Kidney epithelial cell (primary cell): ENCODE results near the gene SND1. TPM values are rescaled to one million over a fixed set of nuclear protein-coding genes. Genes with fewer than 3 reads are reported as not detected.

Experiments
- DNase-seq: peaks from one replicate; pipeline ENCODE4 v3.0.0-alpha.2; 2010; ENCODE audit warnings: low read depth
- H3K27me3 ChIP-seq: 2 replicates; pipeline ENCODE4 v1.6.0; 2011; ENCODE audit warnings: low read length; ENCODE audit not compliant: control insufficient read depth, insufficient read depth
- H3K36me3 ChIP-seq: 2 replicates; pipeline ENCODE4 v1.5.1; 2011; ENCODE audit warnings: low read length; ENCODE audit not compliant: control insufficient read depth, insufficient read depth
- H3K4me3 ChIP-seq: 2 replicates; pipeline ENCODE4 v1.5.1; 2011; ENCODE audit warnings: low read depth, mild to moderate bottlenecking, control low read depth, low read length
- CTCF ChIP-seq: IDR thresholded peaks from 2 replicates; pipeline ENCODE4 v1.5.1; 2011; ENCODE audit warnings: mild to moderate bottlenecking, moderate library complexity, low read length, control low read depth, inconsistent platforms; ENCODE audit not compliant: insufficient read depth, poor library complexity, severe bottlenecking
- total RNA-seq: library from RNA; depleted of rRNA; stranded (reverse); fragments of >200 nt; gene quantifications from 2 replicates; pipeline ENCODE4 v1.2.3, GENCODE V29; 2015

The SND1 gene
- total RNA-seq, 1 donor from 2014 or later = 257 TPM

GRCh38 chr7:127879942-127880341 lies 227.9 kb downstream of the SND1 start:
- H3K36me3 ChIP-seq = peaks cover 2% of the 10 kb centered on the region
- no peaks in the 10 kb centered on the region for H3K27me3 ChIP-seq
- TF ChIP-seq CTCF = no peak
- H3K4me3 ChIP-seq = no peak overlapping the region
- no peak for DNase-seq

GRCh38 chr7:127880454-127880853 lies 228.5 kb downstream of the SND1 start:
- Histone ChIP-seq H3K27me3 (no peaks in the 10 kb centered on the region), H3K4me3 (no peak overlapping the region), H3K36me3 (peaks cover 2% of the 10 kb centered on the region)
- TF ChIP-seq CTCF = no peak
- DNase-seq = no peak

- TF ChIP-seq CTCF = no peak
- Histone ChIP-seq H3K4me3 (no peak overlapping the region), H3K27me3 (no peaks in the 10 kb centered on the region), H3K36me3 (peaks cover 2% of the 10 kb centered on the region)
- DNase-seq = no peak
Measured at GRCh38 chr7:127881564-127881963, 229.6 kb downstream of the SND1 start.

- no peak for TF ChIP-seq CTCF
- Histone ChIP-seq H3K27me3 (no peaks in the 10 kb centered on the region), H3K4me3 (no peak overlapping the region), H3K36me3 (peaks cover 2% of the 10 kb centered on the region)
- DNase-seq = no peak
Measured at GRCh38 chr7:127882313-127882920, 230.4 kb downstream of the SND1 start.

GRCh38 chr7:127884066-127884559 lies 232.1 kb downstream of the SND1 start:
- TF ChIP-seq CTCF = no peak
- Histone ChIP-seq H3K36me3 (peaks cover 3% of the 10 kb centered on the region), H3K27me3 (no peaks in the 10 kb centered on the region), H3K4me3 (no peak overlapping the region)
- no peak for DNase-seq

GRCh38 chr7:127885222-127885772 lies 233.3 kb downstream of the SND1 start:
- H3K27me3 ChIP-seq = no peaks in the 10 kb centered on the region
- TF ChIP-seq CTCF = no peak
- peaks cover 3% of the 10 kb centered on the region for H3K36me3 ChIP-seq
- no peak for DNase-seq
- H3K4me3 ChIP-seq = no peak overlapping the region
